ENCODE measurements around the gene WDR54.

Gene WDR54

GRCh38 chr2:74444498-74445318 is 23.2 kb downstream of the WDR54 start:
- no peak overlapping the region for H2AFZ ChIP-seq (ENCODE audit: low read depth)
- H3K4me2 ChIP-seq: no peak overlapping the region
- H3K79me2 ChIP-seq (ENCODE audit: insufficient read depth, low read depth): no peaks in the 10 kb centered on the region
- no peaks in the 10 kb centered on the region for H3K27me3 ChIP-seq (ENCODE audit: insufficient read depth, low read depth)
- no peak overlapping the region for H3K4me3 ChIP-seq (IDR thresholded peaks at IDR 0.05; ENCODE audit: insufficient read depth, low read depth, low read length)
- H3K9ac ChIP-seq: no peak overlapping the region
- no peak for TF ChIP-seq CTCF (conservative IDR thresholded peaks at IDR 0.05; ENCODE audit: low read depth, low read length)
- H4K20me1 ChIP-seq (ENCODE audit: insufficient read depth): no peaks in the 10 kb centered on the region
- H3K36me3 ChIP-seq (ENCODE audit: insufficient read depth): no peaks in the 10 kb centered on the region
- peaks cover 10% of the 10 kb centered on the region for H3K4me1 ChIP-seq (ENCODE audit: low read depth, poor library complexity, severe bottlenecking)
- no peak overlapping the region for H3K27ac ChIP-seq

- H2AFZ ChIP-seq (ENCODE audit: low read depth): no peak overlapping the region
- no peak overlapping the region for H3K27ac ChIP-seq
- no peaks in the 10 kb centered on the region for H3K36me3 ChIP-seq (ENCODE audit: insufficient read depth)
- H3K27me3 ChIP-seq (ENCODE audit: insufficient read depth, low read depth): no peaks in the 10 kb centered on the region
- no peak overlapping the region for H3K4me3 ChIP-seq (IDR thresholded peaks at IDR 0.05; ENCODE audit: insufficient read depth, low read depth, low read length)
- no peak overlapping the region for H3K4me2 ChIP-seq
- no peaks in the 10 kb centered on the region for H4K20me1 ChIP-seq (ENCODE audit: insufficient read depth)
- no peak overlapping the region for H3K9ac ChIP-seq
- H3K79me2 ChIP-seq (ENCODE audit: insufficient read depth, low read depth): no peaks in the 10 kb centered on the region
- peaks cover 2% of the 10 kb centered on the region for H3K4me1 ChIP-seq (ENCODE audit: low read depth, poor library complexity, severe bottlenecking)
- no peak for TF ChIP-seq CTCF (conservative IDR thresholded peaks at IDR 0.05; ENCODE audit: low read depth, low read length)
Observed at GRCh38 chr2:74447230-74447999, 25.9 kb downstream of the WDR54 start.

GRCh38 chr2:74448771-74449170 is 27.2 kb downstream of the WDR54 start:
- peaks cover 5% of the 10 kb centered on the region for H3K4me1 ChIP-seq (ENCODE audit: low read depth, poor library complexity, severe bottlenecking)
- no peak overlapping the region for H3K27ac ChIP-seq
- no peaks in the 10 kb centered on the region for H3K79me2 ChIP-seq (ENCODE audit: insufficient read depth, low read depth)
- no peaks in the 10 kb centered on the region for H4K20me1 ChIP-seq (ENCODE audit: insufficient read depth)
- H3K4me2 ChIP-seq: no peak overlapping the region
- no peak overlapping the region for H3K4me3 ChIP-seq (IDR thresholded peaks at IDR 0.05; ENCODE audit: insufficient read depth, low read depth, low read length)
- no peak overlapping the region for H3K9ac ChIP-seq
- no peaks in the 10 kb centered on the region for H3K27me3 ChIP-seq (ENCODE audit: insufficient read depth, low read depth)
- no peaks in the 10 kb centered on the region for H3K36me3 ChIP-seq (ENCODE audit: insufficient read depth)
- no peak for TF ChIP-seq CTCF (conservative IDR thresholded peaks at IDR 0.05; ENCODE audit: low read depth, low read length)
- H2AFZ ChIP-seq (ENCODE audit: low read depth): no peak overlapping the region

GRCh38 chr2:74450570-74451190 is 29.1 kb downstream of the WDR54 start:
- Histone ChIP-seq H3K4me1 (ENCODE audit: low read depth, poor library complexity, severe bottlenecking) (peaks cover 13% of the 10 kb centered on the region), H4K20me1 (ENCODE audit: insufficient read depth) (no peaks in the 10 kb centered on the region), H3K4me3 (IDR thresholded peaks at IDR 0.05; ENCODE audit: insufficient read depth, low read depth, low read length) (no peak overlapping the region), H3K79me2 (ENCODE audit: insufficient read depth, low read depth) (peaks cover 7% of the 10 kb centered on the region; the same call in 1 of the 2 replicates), H3K27me3 (ENCODE audit: insufficient read depth, low read depth) (no peaks in the 10 kb centered on the region), H3K36me3 (ENCODE audit: insufficient read depth) (no peaks in the 10 kb centered on the region), H3K27ac (no peak overlapping the region), H3K4me2 (no peak overlapping the region), H2AFZ (ENCODE audit: low read depth) (no peak overlapping the region), H3K9ac (no peak overlapping the region)
- TF ChIP-seq CTCF (conservative IDR thresholded peaks at IDR 0.05; ENCODE audit: low read depth, low read length): no peak
